HepG2 (cell line): Measurements from ENCODE around the gene MAPK12. TPM values are rescaled to one million over a fixed set of nuclear protein-coding genes. Genes with fewer than 3 reads are reported as not detected.

Experiments
- ATAC-seq: fragments of 200-7000 bp; cut with Tn5 transposase; 3 replicates; pipeline ENCODE4 v1.9.1; 2020; ENCODE audit warnings: mild to moderate bottlenecking, moderate library complexity
- BruUV-seq: library from RNA; stranded (reverse); fragments of 400-500 nt; replicated peaks from 2 replicates; lab custom pipeline; 2021; lab: Mats Ljungman, UMichigan
- CTCF ChIA-PET: fragments of 300-600 bp; formaldehyde crosslinking; extraction: SDS; loops from one replicate; lab custom pipeline; 2021; ENCODE audit warnings: low total read pairs, inconsistent platforms, low intra/inter-chr PET ratio; lab: Yijun Ruan, JAX
- POLR2A ChIA-PET: fragments of 350-600 bp; sonication (Branson Sonifier 250); formaldehyde crosslinking; loops from one replicate; lab custom pipeline; 2020; ENCODE audit warnings: antibody characterized with exemption, inconsistent platforms; lab: Yijun Ruan, JAX
- DNase-seq: peaks from one replicate; pipeline ENCODE4 v3.0.0-alpha.2; 2015; ENCODE audit warnings: low spot score
- FAIRE-seq: peaks from 3 replicates; lab custom pipeline; 2011; peaks lifted over from hg19 to GRCh38; lab: Jason Lieb, UNC
- H2AFZ ChIP-seq: one replicate; pipeline ENCODE4 v1.6.1; 2011; ENCODE audit warnings: low read length, inconsistent platforms
- H3K27ac ChIP-seq: fragments of 300-600 bp; 3 replicates; pipeline ENCODE4 v1.8.0; 2011; ENCODE audit warnings: mixed run types, mild to moderate bottlenecking, mixed read lengths, low read length, inconsistent platforms; ENCODE audit not compliant: insufficient read depth; ENCODE audit errors: extremely low read length
- H3K27me3 ChIP-seq, 2 experiments: fragments of 200-600 bp in 1 of 2; 2 replicates in 1 of 2; 3 replicates in 1 of 2; pipeline versions ENCODE4 v1.6.0 to v1.8.0; 2011; ENCODE audit warnings: low read length in 2 of 2, mild to moderate bottlenecking in 2 of 2, moderate library complexity in 2 of 2, inconsistent platforms in 1 of 2; ENCODE audit not compliant: insufficient read depth in 2 of 2, control insufficient read depth in 1 of 2
- H3K36me3 ChIP-seq, 2 experiments: fragments of 200-600 bp in 1 of 2; replicated peaks in 1 of 2; 2 replicates in 1 of 2; 3 replicates in 1 of 2; pipeline versions ENCODE4 v1.5.1 to v1.8.0; 2011; ENCODE audit warnings: low read length in 2 of 2, inconsistent platforms in 1 of 2; ENCODE audit not compliant: insufficient read depth in 2 of 2, control insufficient read depth in 1 of 2
- H3K4me1 ChIP-seq: 2 replicates; pipeline ENCODE4 v1.5.1; 2012; ENCODE audit warnings: low read length, inconsistent platforms; ENCODE audit not compliant: insufficient read depth
- H3K4me2 ChIP-seq: 2 replicates; pipeline ENCODE4 v1.6.0; 2011; ENCODE audit warnings: low read depth, low read length, inconsistent platforms
- H3K4me3 ChIP-seq, 3 experiments: fragments of 200-600 bp in 1 of 3; sonication (generic), shearing (Covaris generic) in 1 of 3; replicated peaks in 1 of 3; 2 replicates each; pipeline ENCODE4 v1.5.1; 2011 to 2016; ENCODE audit warnings: low read length in 3 of 3, inconsistent platforms in 2 of 3, low read depth in 2 of 3, mild to moderate bottlenecking in 2 of 3, control low read depth in 1 of 3, mixed read lengths in 1 of 3; ENCODE audit not compliant: insufficient read depth in 1 of 3
- H3K79me2 ChIP-seq: one replicate; pipeline ENCODE4 v1.6.1; 2011; ENCODE audit warnings: low read length, inconsistent platforms; ENCODE audit not compliant: insufficient read depth
- H3K9ac ChIP-seq: 2 replicates; pipeline ENCODE4 v1.6.0; 2011; ENCODE audit warnings: mild to moderate bottlenecking, low read depth, low read length, inconsistent platforms; ENCODE audit not compliant: insufficient read depth
- H3K9me3 ChIP-seq: 2 replicates; pipeline ENCODE4 v1.5.1; 2012; ENCODE audit warnings: mild to moderate bottlenecking, low read length
- H4K20me1 ChIP-seq: 2 replicates; pipeline ENCODE4 v1.6.0; 2011; ENCODE audit warnings: inconsistent platforms, mild to moderate bottlenecking, low read length, moderate library complexity; ENCODE audit not compliant: insufficient read depth
- AGO2 ChIP-seq: fragments of 200-400 bp; formaldehyde crosslinking; optimal IDR thresholded peaks from 2 replicates; pipeline ENCODE3; 2017; ENCODE audit warnings: mild to moderate bottlenecking, low read depth, low read length, moderate library complexity
- HIC2 ChIP-seq: sonication (generic); formaldehyde crosslinking; IDR thresholded peaks from 2 replicates; pipeline ENCODE4 v1.9.0; 2022; ENCODE audit warnings: low read depth, missing genetic modification reagents
- HNRNPL ChIP-seq: fragments of 200-400 bp; formaldehyde crosslinking; IDR thresholded peaks from 2 replicates; pipeline ENCODE4 v1.6.1; 2017; ENCODE audit warnings: mild to moderate bottlenecking, low read depth, low read length
- RBFOX2 ChIP-seq: fragments of 200-400 bp; formaldehyde crosslinking; IDR thresholded peaks from 2 replicates; pipeline ENCODE4 v1.6.1; 2017; ENCODE audit warnings: low read depth, mild to moderate bottlenecking, low read length
- WGBS: methylation state at CpG from one replicate; pipeline ENCODE4 v1.1.6; 2017; ENCODE audit warnings: low lambda C conversion rate; 5-methylcytosine and 5-hydroxymethylcytosine counted together
- in situ Hi-C: cut with HindIII; loops from 2 replicates; pipeline ENCODE4 v1.10.0; 2017; ENCODE audit warnings: low pct_unique_long_range_greater_than_20kb; ENCODE audit not compliant: extremely low pct_ligation_motif_present
- intact Hi-C: fragments of 100-400 bp; cut with micrococcal nuclease; formaldehyde crosslinking; loops from one replicate; pipeline ENCODE4 v1.10.0; 2022; ENCODE audit not compliant: unreplicated experiment
- polyA plus RNA-seq, 8 experiments: library from polyadenylated mRNA; depleted of rRNA in 3 of 8; stranded (reverse) in 7 of 8; unstranded in 1 of 8; fragments of >200 nt; fragmentation: Illumina TruSeq in 4 of 8; extraction: Trizol in 4 of 8; gene quantifications; 2 replicates each; pipeline versions ENCODE4 v1.2.1 to v1.2.3, GENCODE V29; 2011 to 2016; ENCODE audit warnings: low read depth in 4 of 8, missing spikeins in 1 of 8, mixed read lengths in 1 of 8; ENCODE audit not compliant: insufficient read depth in 1 of 8
- total RNA-seq, 5 experiments: library from RNA; depleted of rRNA; stranded (reverse); fragments of >200 nt; fragmentation: Illumina TruSeq; extraction: Trizol; gene quantifications; 2 replicates each; pipeline ENCODE4 v1.2.3, GENCODE V29; 2016; ENCODE audit warnings: low read depth in 1 of 5
- TF ChIP-seq, protein P1 (sequence below): sonication (generic); formaldehyde crosslinking; IDR thresholded peaks from 2 replicates; pipeline ENCODE4 v1.8.0; 2022; ENCODE audit warnings: low read depth, missing genetic modification reagents

Gene MAPK12
- total and polyA plus RNA-seq, 2 of the 13 experiments (the other 11 are each of a cell fraction or from before 2014, with no cell fraction given): 22.2 to 23.3 TPM

DNA sequence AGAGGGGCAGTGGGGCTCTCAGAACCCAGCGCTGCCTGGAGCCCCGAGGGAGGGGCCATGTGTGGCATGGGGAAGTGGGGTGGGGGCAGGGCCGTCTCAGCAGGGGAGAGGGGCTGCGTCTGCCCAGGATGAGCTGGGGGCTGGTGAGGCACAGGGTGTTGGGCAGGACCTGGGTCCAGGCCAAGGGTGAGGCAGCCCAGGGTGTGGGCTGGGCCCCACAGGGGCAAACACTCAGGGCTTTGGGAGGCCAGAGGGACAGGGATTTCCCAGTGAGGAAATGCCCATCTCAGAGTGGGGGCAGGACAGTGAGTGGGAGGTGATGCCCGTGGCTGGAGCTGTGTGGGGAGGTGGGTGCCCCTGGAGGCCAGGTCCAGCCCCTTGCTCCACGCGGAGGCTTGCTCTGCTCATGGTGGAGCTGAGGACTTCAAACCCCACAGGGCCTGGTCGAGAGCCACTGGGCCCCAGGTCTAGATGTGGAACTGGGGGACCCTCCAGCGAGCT is 40.6 kb upstream of the MAPK12 start (continued):
- TF ChIP-seq HIC2 (CRISPR knock-in tag) (peak; percentile 40; the same call in 1 of the 2 replicates), HNRNPL (0 out of 2 replicates have a peak, but pooled peaks have one; percentile 48)
- TF ChIP-seq, protein P1, sequence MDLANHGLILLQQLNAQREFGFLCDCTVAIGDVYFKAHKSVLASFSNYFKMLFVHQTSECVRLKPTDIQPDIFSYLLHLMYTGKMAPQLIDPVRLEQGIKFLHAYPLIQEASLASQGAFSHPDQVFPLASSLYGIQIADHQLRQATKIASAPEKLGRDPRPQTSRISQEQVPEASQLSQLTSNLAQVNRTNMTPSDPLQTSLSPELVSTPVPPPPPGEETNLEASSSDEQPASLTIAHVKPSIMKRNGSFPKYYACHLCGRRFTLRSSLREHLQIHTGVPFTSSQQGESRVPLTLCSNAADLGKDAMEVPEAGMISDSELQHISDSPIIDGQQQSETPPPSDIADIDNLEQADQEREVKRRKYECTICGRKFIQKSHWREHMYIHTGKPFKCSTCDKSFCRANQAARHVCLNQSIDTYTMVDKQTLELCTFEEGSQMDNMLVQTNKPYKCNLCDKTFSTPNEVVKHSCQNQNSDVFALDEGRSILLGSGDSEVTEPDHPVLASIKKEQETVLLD (CRISPR knock-in tag): no peak

- Histone ChIP-seq H3K27ac (no peak overlapping the region), H2AFZ (no peak overlapping the region), H3K4me2 (no peak overlapping the region), H3K27me3 (no peaks in the 10 kb centered on the region), H3K36me3 (peaks cover 0 to 2% of the 10 kb centered on the region in 2 experiments; a peak in 1 of 5 replicates), H3K9me3 (no peaks in the 10 kb centered on the region), H3K9ac (no peak overlapping the region), H3K4me1 (peaks cover 80% of the 10 kb centered on the region), H3K4me3 (no peak overlapping the region), H4K20me1 (peaks cover 11% of the 10 kb centered on the region; the same call in 1 of the 2 replicates), H3K79me2 (peaks cover 79% of the 10 kb centered on the region)
- DNase-seq (no peak), FAIRE-seq (no peak), ATAC-seq (no peak)
- peak; percentile 0 for TF ChIP-seq AGO2
- TF ChIP-seq RBFOX2: 0 out of 2 replicates have a peak, but pooled peaks have one; percentile 10
- TF ChIP-seq HIC2 (CRISPR knock-in tag): no peak
- ChIA-PET POLR2A (interaction anchor here (1.0 to 6.7 kb wide), 2 partner anchors 9 to 14 kb away, joined by 3 to 126 read pairs; no protein-coding TSS in a partner anchor), CTCF (no interaction called here)
- no TSS peak for BruUV-seq
- in situ Hi-C loops (no loop called here), intact Hi-C loops (no loop called here)
- 93% methylated on average over 5 of the region's 17 CpGs for whole genome bisulfite sequencing
These were observed 40.1 kb upstream of the MAPK12 start for GRCh38 chr22:50301581-50301991.
